DMS114 treated with DMSO at 0.1 percent for 48 hours (cell line): ENCODE data around the gene DOCK1.
"Not testable (repeated sequence)": the region's sequence is repeated elsewhere in the genome, so short reads cannot be mapped to it uniquely, and the experiment has no call there.

ENCODE experiments used
- DNase-seq: peaks from one replicate; lab custom pipeline; 2025; ENCODE audit not compliant: unreplicated experiment; lab: John Stamatoyannopoulos, UW

The DOCK1 gene

GRCh38 chr10:126904818-126905701, at the start of gene DOCK1:
Gene DOCK1 (plus strand): TSS chr10:126905428. CDS start chr10:126905518, 90 bp downstream.
- peak; percentile 67 for DNase-seq

- no peak for DNase-seq
Measured at GRCh38 chr10:126857178-126857806, 47.9 kb upstream of the DOCK1 start.

DNA sequence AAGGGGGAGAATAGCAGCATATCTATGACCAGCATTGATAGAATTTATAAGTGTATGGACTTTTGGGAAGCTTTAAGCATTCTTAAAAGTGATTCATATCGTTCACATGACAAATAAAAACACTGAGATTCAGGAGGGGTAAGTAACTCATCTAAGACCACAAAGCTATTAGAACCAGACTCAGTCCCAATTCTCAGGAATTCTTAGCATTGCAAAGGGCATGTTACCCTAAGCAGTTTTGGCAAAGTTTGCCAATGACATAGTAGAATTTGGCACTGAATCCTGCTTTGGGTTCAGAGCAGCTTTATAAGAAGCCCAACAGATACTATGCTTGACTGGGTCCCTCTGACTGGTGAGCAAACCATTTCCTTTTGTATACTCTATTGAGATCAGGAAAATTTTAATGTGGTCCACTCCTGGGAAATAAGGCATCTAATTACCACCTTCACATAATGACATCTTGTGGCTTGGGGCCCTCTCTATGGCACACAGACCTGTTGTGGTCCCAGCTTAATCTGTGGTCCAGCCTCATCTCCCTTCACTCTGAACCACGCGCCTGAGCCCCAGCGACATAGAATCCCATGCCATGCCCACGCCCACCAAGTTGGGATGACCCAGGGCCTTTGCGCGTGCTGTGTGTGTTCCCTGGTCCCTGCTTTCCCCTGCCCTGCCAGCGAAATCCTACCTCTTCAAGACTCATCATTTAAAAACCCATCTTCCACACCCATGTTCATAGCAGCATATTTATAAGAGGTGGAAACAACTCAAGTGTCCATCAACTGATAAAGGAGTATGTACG, 37.5 kb upstream of the DOCK1 start:
- DNase-seq, result no peak

GRCh38 chr10:126868371-126868770, 36.9 kb upstream of the DOCK1 start:
- DNase-seq, result no peak

DNA sequence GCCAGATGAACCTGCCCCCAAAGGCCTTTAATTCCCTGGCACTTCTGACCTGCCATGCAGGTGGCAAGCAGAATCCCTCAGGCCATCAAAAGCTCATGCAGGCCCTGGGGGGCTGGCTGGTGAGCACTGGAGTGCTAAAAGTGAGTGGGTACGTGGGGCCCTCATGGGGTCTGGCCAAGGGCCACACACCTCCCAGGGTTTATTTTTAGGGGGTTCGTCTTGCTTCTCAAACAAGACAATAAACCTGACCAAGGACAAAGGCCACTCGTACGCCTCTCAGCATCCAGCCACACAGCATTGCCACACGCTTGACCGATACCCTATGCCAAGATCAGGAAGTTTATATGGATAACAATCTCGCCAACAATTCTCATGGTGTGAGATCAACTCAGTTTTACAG, 33.1 kb upstream of the DOCK1 start:
- no peak for DNase-seq

DNA sequence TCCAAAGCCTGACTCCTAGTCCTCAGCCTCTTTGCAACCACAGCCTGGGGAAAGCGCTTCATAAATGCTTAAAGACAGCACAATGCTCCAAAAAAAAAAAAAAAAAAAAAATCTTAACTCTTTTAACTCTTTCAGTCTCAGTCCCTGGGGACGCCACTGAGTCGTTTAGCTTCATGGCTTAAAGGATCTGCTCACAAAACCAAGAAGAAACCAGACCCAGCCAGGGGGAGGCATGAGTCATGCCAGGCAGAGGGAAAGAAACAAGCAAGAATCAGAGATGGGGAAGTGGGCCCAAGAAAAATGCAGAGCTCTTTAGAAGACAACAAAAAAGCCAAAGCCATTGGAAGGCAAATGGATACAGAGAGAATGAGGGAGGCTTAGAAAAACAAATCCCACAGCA, 32.5 kb upstream of the DOCK1 start:
- no peak for DNase-seq

DNA sequence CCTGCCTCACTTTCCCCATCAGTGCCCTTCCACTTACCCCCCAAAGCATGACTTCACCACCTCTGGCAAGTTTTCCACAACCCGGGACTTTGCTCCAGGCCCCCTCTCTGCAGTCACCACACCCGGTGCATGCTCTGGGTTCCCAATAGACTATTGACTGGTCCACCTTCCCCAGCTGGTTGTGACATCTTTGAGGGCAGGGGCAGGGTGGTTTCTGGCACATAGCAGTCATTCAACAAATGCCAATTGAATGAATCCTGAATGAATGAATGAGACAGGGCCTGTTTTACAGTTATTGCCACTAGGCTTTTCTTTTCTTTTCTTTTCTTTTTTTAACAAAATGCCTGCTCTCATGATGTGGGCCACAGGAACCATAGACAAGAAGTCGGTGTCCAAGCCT, 28.8 kb upstream of the DOCK1 start:
- DNase-seq, result no peak

GRCh38 chr10:126877390-126877789, 27.8 kb upstream of the DOCK1 start:
- DNase-seq, result no peak

GRCh38 chr10:126878594-126878993, 26.6 kb upstream of the DOCK1 start:
- DNase-seq, result no peak

GRCh38 chr10:126880926-126881325, 24.3 kb upstream of the DOCK1 start:
- DNase-seq, result no peak

DNA sequence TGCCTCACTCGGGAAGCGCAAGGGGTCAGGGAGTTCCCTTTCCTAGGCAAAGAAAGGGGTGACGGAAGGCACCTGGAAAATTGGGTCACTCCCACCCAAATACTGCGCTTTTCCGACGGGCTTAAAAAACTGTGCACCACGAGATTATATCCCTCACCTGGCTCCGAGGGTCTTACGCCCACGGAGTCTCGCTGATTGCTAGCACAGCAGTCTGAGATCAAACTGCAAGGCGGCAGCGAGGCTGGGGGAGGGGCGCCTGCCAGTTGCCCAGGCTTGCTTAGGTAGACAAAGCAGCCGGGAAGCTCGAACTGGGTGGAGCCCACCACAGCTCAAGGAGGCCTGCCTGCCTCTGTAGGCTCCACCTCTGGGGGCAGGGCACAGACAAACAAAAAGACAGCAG, 23.2 kb upstream of the DOCK1 start:
- not testable (repeated sequence) for DNase-seq

GRCh38 chr10:126888436-126888835, 16.8 kb upstream of the DOCK1 start:
- DNase-seq, result not testable (repeated sequence)

- no peak for DNase-seq
Measured at GRCh38 chr10:126889421-126889820, 15.8 kb upstream of the DOCK1 start.

- DNase-seq, result not testable (repeated sequence)
Measured at GRCh38 chr10:126890797-126891196, 14.4 kb upstream of the DOCK1 start.

DNA sequence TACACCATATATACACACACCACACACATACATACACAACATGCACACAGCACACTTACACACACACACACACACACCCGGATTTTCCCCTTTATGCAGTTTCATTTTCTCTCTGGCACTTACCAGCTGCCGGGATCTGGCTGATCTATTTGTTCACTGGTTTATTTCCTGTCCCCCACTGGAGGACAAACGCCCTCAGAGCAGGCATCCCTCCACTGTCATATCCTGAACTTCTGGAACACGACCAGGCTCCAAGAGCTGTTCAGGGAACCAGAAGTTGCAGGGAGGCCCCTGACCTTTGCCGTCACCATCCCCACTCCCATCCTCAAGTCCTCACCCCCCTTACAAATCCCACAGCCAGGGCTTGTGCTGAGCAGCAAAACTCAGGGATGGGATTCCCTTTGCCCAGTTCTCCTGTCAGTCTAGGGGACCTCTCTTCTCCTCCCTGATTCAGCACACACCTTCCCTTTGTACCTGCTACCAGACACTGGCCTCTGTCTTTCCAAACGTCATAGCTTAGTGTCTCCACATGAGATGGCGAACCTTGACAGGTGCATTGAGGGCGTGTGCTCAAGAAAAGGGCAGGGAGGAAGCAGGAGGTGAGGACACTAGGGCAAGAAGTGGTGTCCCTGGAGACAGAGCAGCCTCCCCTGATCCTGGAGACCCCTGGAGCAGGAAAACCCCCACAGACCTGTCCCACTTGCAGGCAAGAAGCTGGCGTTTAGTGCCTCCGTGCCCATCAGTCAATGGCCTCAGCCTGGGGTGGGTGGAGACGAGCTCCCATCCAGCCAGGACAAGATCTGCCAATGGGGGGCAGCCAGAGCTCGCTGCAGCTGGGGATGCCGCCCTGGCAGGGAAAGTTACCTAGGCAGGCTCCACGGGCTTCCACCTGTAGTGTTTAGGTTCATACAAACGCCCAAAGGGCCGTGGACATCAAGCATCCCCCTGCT, 12.7 kb upstream of the DOCK1 start:
- DNase-seq, result no peak

GRCh38 chr10:126893206-126893605, 12.0 kb upstream of the DOCK1 start:
- DNase-seq, result no peak

DNA sequence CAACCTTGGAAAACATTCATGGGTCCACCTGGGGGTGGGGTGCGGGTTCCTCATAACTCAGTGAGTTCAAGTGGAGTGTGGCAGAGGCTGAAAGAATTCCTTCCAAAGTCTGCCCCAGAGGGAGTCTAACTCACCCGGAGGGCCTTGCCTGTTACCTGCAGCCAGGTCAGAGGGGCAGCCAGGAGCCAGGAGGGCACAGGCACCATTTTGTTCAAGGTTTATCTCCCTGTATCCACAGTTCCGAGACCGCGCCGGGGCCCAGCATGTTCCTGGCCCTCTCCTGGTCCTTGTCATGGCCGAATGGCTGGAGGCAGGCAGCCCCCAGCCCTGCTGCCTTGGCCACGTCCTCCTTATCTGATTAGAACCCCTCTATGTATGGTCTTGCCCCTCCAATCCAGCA, 11.4 kb upstream of the DOCK1 start:
- DNase-seq, result no peak

DNA sequence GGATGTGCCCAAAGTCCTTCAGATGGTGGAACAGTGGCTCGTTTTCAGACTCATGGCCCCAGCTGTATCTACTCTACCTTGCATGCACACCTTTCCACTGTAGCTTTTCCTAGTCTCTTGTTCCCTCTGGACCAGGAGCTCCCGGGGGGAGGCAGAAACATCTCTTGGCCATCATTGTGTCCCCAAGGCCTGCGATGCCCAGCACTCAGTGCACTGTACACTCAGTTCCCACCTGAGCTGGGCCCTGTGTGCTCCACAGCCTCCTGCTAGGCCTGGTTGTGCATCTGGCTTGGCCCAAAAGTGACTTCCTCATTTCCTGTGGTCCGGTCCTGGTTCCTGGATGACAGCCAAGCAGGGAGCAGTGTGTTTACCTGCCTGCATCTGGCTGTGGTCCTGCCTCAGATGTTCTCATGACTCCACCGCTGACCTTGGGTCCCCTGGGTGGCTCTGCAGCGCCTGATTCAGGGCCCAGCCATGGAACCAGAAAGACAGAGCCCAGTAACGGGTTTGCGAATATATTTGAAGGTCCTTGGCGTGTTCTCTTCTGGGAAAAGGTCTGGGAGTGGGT, 9.9 kb upstream of the DOCK1 start:
- no peak for DNase-seq

- no peak for DNase-seq
Measured at GRCh38 chr10:126898460-126898859, 6.8 kb upstream of the DOCK1 start.

DNA sequence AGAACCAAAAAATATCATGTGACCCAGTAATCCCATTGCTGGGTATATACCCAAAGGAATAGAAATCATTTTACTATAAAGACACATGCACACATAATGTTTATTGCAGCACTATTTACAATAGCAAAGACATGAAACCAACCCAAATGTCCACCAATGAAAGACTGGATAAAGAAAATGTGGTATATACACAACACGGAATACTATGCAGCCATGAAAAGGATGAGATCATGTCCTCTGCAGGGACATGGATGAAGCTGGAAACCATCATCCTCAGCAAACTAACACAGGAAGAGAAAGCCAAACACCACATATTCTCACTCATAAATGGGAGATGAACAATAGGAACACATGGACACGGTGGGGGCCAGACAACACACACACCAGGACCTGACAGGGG, 5.7 kb upstream of the DOCK1 start:
- DNase-seq, result not testable (repeated sequence)
